GM10248 (cell line): ENCODE measurements around the gene MAP4K4.

Source experiments
- CTCF ChIA-PET: fragments of 300-600 bp; sonication (Branson Sonifier 250); formaldehyde crosslinking; extraction: SDS; loops from one replicate; lab custom pipeline; 2021; ENCODE audit warnings: antibody characterized with exemption; lab: Yijun Ruan, JAX
- POLR2A ChIA-PET: fragments of 350-650 bp; sonication (Branson Sonifier 250); formaldehyde crosslinking; extraction: SDS; loops from one replicate; lab custom pipeline; 2020; ENCODE audit warnings: antibody characterized with exemption; lab: Yijun Ruan, JAX
- DNase-seq: peaks from one replicate; pipeline ENCODE4 v3.0.0; 2012; ENCODE audit errors: extremely low spot score
- TF ChIP-seq, protein P1 (sequence below): IDR thresholded peaks from 2 replicates; pipeline ENCODE4 v1.5.1; 2012; ENCODE audit warnings: mild to moderate bottlenecking, low read depth; ENCODE audit errors: extremely low read depth, missing control alignments, control extremely low read depth

The MAP4K4 gene

GRCh38 chr2:101736233-101736632 lies 38.7 kb downstream of the MAP4K4 start:
- no peak for DNase-seq
- CTCF ChIA-PET: interaction anchor here (1.5 to 2.1 kb wide), 2 partner anchors 10 to 30 kb away, joined by 4 read pairs; no protein-coding TSS in a partner anchor
- POLR2A ChIA-PET: no interaction called here
- TF ChIP-seq, protein P1, sequence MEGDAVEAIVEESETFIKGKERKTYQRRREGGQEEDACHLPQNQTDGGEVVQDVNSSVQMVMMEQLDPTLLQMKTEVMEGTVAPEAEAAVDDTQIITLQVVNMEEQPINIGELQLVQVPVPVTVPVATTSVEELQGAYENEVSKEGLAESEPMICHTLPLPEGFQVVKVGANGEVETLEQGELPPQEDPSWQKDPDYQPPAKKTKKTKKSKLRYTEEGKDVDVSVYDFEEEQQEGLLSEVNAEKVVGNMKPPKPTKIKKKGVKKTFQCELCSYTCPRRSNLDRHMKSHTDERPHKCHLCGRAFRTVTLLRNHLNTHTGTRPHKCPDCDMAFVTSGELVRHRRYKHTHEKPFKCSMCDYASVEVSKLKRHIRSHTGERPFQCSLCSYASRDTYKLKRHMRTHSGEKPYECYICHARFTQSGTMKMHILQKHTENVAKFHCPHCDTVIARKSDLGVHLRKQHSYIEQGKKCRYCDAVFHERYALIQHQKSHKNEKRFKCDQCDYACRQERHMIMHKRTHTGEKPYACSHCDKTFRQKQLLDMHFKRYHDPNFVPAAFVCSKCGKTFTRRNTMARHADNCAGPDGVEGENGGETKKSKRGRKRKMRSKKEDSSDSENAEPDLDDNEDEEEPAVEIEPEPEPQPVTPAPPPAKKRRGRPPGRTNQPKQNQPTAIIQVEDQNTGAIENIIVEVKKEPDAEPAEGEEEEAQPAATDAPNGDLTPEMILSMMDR: no peak

GRCh38 chr2:101736861-101737291 lies 39.4 kb downstream of the MAP4K4 start:
- CTCF ChIA-PET: interaction anchor here (2.1 kb wide), 1 partner anchor 30 kb away, joined by 4 read pairs; no protein-coding TSS in a partner anchor

GRCh38 chr2:101737478-101738255 lies 40.2 kb downstream of the MAP4K4 start:
- ChIA-PET POLR2A (no interaction called here), CTCF (interaction anchor here (2.1 kb wide), 1 partner anchor 31 kb away, joined by 4 read pairs; no protein-coding TSS in a partner anchor)
- TF ChIP-seq, protein P1: no peak
- DNase-seq: no peak

More at GRCh38 chr2:101736861-101737291, 39.4 kb downstream of the MAP4K4 start:
- TF ChIP-seq, protein P1: no peak
- DNase-seq: no peak
- POLR2A ChIA-PET: no interaction called here

GRCh38 chr2:101738649-101739048 lies 41.1 kb downstream of the MAP4K4 start:
- no peak for DNase-seq
- CTCF ChIA-PET: interaction anchor here (0.6 kb wide), 1 partner anchor 567 kb away, joined by 3 read pairs; no protein-coding TSS in a partner anchor
- POLR2A ChIA-PET: no interaction called here
- TF ChIP-seq, protein P1: no peak

GRCh38 chr2:101740555-101740964 lies 43.1 kb downstream of the MAP4K4 start:
- TF ChIP-seq, protein P1: no peak
- CTCF ChIA-PET: no interaction called here
- POLR2A ChIA-PET: no interaction called here
- DNase-seq: no peak

GRCh38 chr2:101741775-101742520 lies 44.4 kb downstream of the MAP4K4 start:
- no peak for DNase-seq
- CTCF ChIA-PET: interaction anchor here (1.1 to 1.2 kb wide), 3 partner anchors 9 to 17 kb away, joined by 3 to 5 read pairs (median 5); no protein-coding TSS in a partner anchor
- POLR2A ChIA-PET: no interaction called here
- TF ChIP-seq, protein P1: no peak
